HG03103 (cell line): ENCODE results near the gene ZNRF2.
"Not testable (repeated sequence)": the region's sequence is repeated elsewhere in the genome, so short reads cannot be mapped to it uniquely, and the experiment has no call there.

Experiments
- ATAC-seq: cut with Tn5 transposase; IDR thresholded peaks from one replicate; pipeline ENCODE4 v1.9.1; 2021; ENCODE audit warnings: low read depth; ENCODE audit not compliant: unreplicated experiment

The ZNRF2 gene

GRCh38 chr7:30260246-30260768 lies 24.1 kb upstream of the ZNRF2 start:
- no peak for ATAC-seq

GRCh38 chr7:30263090-30263710 lies 21.2 kb upstream of the ZNRF2 start:
- ATAC-seq = no peak

GRCh38 chr7:30264052-30264451 lies 20.3 kb upstream of the ZNRF2 start:
- ATAC-seq = no peak

- not testable (repeated sequence) for ATAC-seq
Observed at GRCh38 chr7:30265189-30265588, 19.2 kb upstream of the ZNRF2 start.

GRCh38 chr7:30266686-30267085 lies 17.7 kb upstream of the ZNRF2 start:
- no peak for ATAC-seq

- no peak for ATAC-seq
Observed at GRCh38 chr7:30268586-30268985, 15.8 kb upstream of the ZNRF2 start.

GRCh38 chr7:30269490-30269889 lies 14.9 kb upstream of the ZNRF2 start:
- ATAC-seq = no peak

GRCh38 chr7:30270921-30271320 lies 13.5 kb upstream of the ZNRF2 start:
- no peak for ATAC-seq

GRCh38 chr7:30272126-30272525 lies 12.3 kb upstream of the ZNRF2 start:
- ATAC-seq = no peak

- no peak for ATAC-seq
Observed at GRCh38 chr7:30273552-30273951, 10.8 kb upstream of the ZNRF2 start.

- ATAC-seq = no peak
Observed at GRCh38 chr7:30274641-30275040, 9.8 kb upstream of the ZNRF2 start.

- no peak for ATAC-seq
Observed at GRCh38 chr7:30276203-30276900, 8.0 kb upstream of the ZNRF2 start.

GRCh38 chr7:30278376-30278775 lies 6.0 kb upstream of the ZNRF2 start:
- no peak for ATAC-seq

- no peak for ATAC-seq
Observed at GRCh38 chr7:30278849-30279652, 5.3 kb upstream of the ZNRF2 start.

- ATAC-seq = no peak
Observed at GRCh38 chr7:30279653-30279904, 4.8 kb upstream of the ZNRF2 start.

GRCh38 chr7:30280631-30281030 lies 3.8 kb upstream of the ZNRF2 start:
- ATAC-seq = no peak

GRCh38 chr7:30281263-30281662 lies 3.1 kb upstream of the ZNRF2 start:
- ATAC-seq = no peak

GRCh38 chr7:30281791-30282190 lies 2.6 kb upstream of the ZNRF2 start:
- ATAC-seq = no peak

- ATAC-seq = no peak
Observed at GRCh38 chr7:30282735-30283134, 1.7 kb upstream of the ZNRF2 start.

- peak; percentile 5 for ATAC-seq
Observed at GRCh38 chr7:30285067-30285535, 704 bp downstream of the ZNRF2 start.

- no peak for ATAC-seq
Observed at GRCh38 chr7:30285536-30286284, 1.3 kb downstream of the ZNRF2 start.
